IMR-90 (cell line): ENCODE results near the gene RTRAF. TPM values are rescaled to one million over a fixed set of nuclear protein-coding genes. Genes with fewer than 3 reads are reported as not detected.

Experiments
- ATAC-seq: fragments of 200-7000 bp; cut with Tn5 transposase; 2 replicates; pipeline ENCODE4 v1.9.1; 2020; ENCODE audit warnings: low read depth, mild to moderate bottlenecking, moderate library complexity
- BruUV-seq: library from RNA; stranded (reverse); fragments of 400-500 nt; replicated peaks from 2 replicates; lab custom pipeline; 2021; lab: Mats Ljungman, UMichigan
- CTCF ChIA-PET: fragments of 300-600 bp; formaldehyde crosslinking; extraction: SDS; loops from one replicate; lab custom pipeline; 2021; ENCODE audit warnings: antibody characterized with exemption; lab: Yijun Ruan, JAX
- POLR2A ChIA-PET: fragments of 300-600 bp; sonication (Branson Sonifier 250); formaldehyde crosslinking; loops from one replicate; lab custom pipeline; 2022; ENCODE audit warnings: antibody characterized with exemption; ENCODE audit not compliant: unreplicated experiment; lab: Charles Lee
- DNase-seq: peaks from one replicate; pipeline ENCODE4 v3.0.0; 2013
- H2AFZ ChIP-seq: replicated peaks from 2 replicates; pipeline ENCODE3; 2013; ENCODE audit warnings: low read length, mild to moderate bottlenecking; ENCODE audit not compliant: poor library complexity
- H2AK5ac ChIP-seq: 2 replicates; pipeline ENCODE4 v1.6.1; 2013; ENCODE audit warnings: low read depth, low read length, inconsistent platforms
- H2AK9ac ChIP-seq: replicated peaks from 2 replicates; pipeline ENCODE3; 2013; ENCODE audit warnings: mild to moderate bottlenecking, low read depth, low read length, moderate library complexity; ENCODE audit not compliant: poor library complexity
- H2BK120ac ChIP-seq: 2 replicates; pipeline ENCODE4 v1.6.1; 2013; ENCODE audit warnings: low read depth, low read length, inconsistent platforms
- H2BK15ac ChIP-seq: 3 replicates; pipeline ENCODE4 v1.6.1; 2013; ENCODE audit warnings: low read depth, low read length, inconsistent platforms
- H2BK20ac ChIP-seq: 2 replicates; pipeline ENCODE4 v1.6.1; 2013; ENCODE audit warnings: low read depth, mild to moderate bottlenecking, inconsistent platforms, low read length, moderate library complexity
- H2BK5ac ChIP-seq: 2 replicates; pipeline ENCODE4 v1.6.1; 2013; ENCODE audit warnings: mild to moderate bottlenecking, low read depth, low read length, inconsistent platforms; ENCODE audit not compliant: poor library complexity, severe bottlenecking
- H3K14ac ChIP-seq: replicated peaks from 2 replicates; pipeline ENCODE4 v1.6.1; 2013; ENCODE audit warnings: low read depth, low read length, inconsistent platforms
- H3K18ac ChIP-seq: 2 replicates; pipeline ENCODE4 v1.6.1; 2013; ENCODE audit warnings: low read depth, low read length, control low read depth
- H3K23ac ChIP-seq: 2 replicates; pipeline ENCODE4 v1.6.1; 2013; ENCODE audit warnings: low read depth, low read length, inconsistent platforms
- H3K27ac ChIP-seq: 2 replicates; pipeline ENCODE4 v1.5.1; 2013; ENCODE audit warnings: mild to moderate bottlenecking, control low read depth, low read length; ENCODE audit not compliant: insufficient read depth
- H3K27me3 ChIP-seq: 2 replicates; pipeline ENCODE4 v1.6.1; 2013; ENCODE audit warnings: low read length; ENCODE audit not compliant: control insufficient read depth, insufficient read depth
- H3K36me3 ChIP-seq: 2 replicates; pipeline ENCODE4 v1.6.1; 2013; ENCODE audit warnings: low read length, mixed read lengths; ENCODE audit not compliant: control insufficient read depth, insufficient read depth
- H3K4ac ChIP-seq: 2 replicates; pipeline ENCODE4 v1.6.1; 2013; ENCODE audit warnings: low read depth, low read length, inconsistent platforms
- H3K4me1 ChIP-seq: 2 replicates; pipeline ENCODE4 v1.6.1; 2013; ENCODE audit warnings: low read length, mixed read lengths; ENCODE audit not compliant: control insufficient read depth, insufficient read depth
- H3K4me2 ChIP-seq: 2 replicates; pipeline ENCODE4 v1.6.1; 2013; ENCODE audit warnings: low read depth, mild to moderate bottlenecking, control low read depth, low read length, moderate library complexity
- H3K4me3 ChIP-seq: 2 replicates; pipeline ENCODE4 v1.5.1; 2013; ENCODE audit warnings: low read depth, mild to moderate bottlenecking, control low read depth, low read length, moderate library complexity; ENCODE audit not compliant: insufficient read depth
- H3K56ac ChIP-seq: 2 replicates; pipeline ENCODE4 v1.6.1; 2013; ENCODE audit warnings: low read length, inconsistent platforms; ENCODE audit not compliant: insufficient read depth; ENCODE audit errors: extremely low read depth
- H3K79me1 ChIP-seq, 2 experiments: 2 replicates each; pipeline ENCODE4 v1.6.1; 2013; ENCODE audit warnings: low read length in 2 of 2, inconsistent platforms in 1 of 2, low read depth in 1 of 2
- H3K9ac ChIP-seq: 2 replicates; pipeline ENCODE4 v1.6.1; 2013; ENCODE audit warnings: low read depth, low read length, control low read depth
- H3K9me1 ChIP-seq: 2 replicates; pipeline ENCODE4 v1.6.1; 2013; ENCODE audit warnings: low read length, inconsistent platforms; ENCODE audit not compliant: insufficient read depth
- H3K9me3 ChIP-seq: 2 replicates; pipeline ENCODE4 v1.6.1; 2013; ENCODE audit warnings: low read length; ENCODE audit not compliant: control insufficient read depth, insufficient read depth
- H4K20me1 ChIP-seq: 2 replicates; pipeline ENCODE4 v1.6.1; 2013; ENCODE audit warnings: low read length, inconsistent platforms; ENCODE audit not compliant: insufficient read depth
- H4K5ac ChIP-seq: 2 replicates; pipeline ENCODE4 v1.6.1; 2013; ENCODE audit warnings: mild to moderate bottlenecking, low read depth, low read length, control low read depth
- H4K8ac ChIP-seq, 2 experiments: 2 replicates each; pipeline ENCODE4 v1.6.1; 2013; ENCODE audit warnings: low read depth in 2 of 2, low read length in 2 of 2, control low read depth in 1 of 2, inconsistent platforms in 1 of 2
- H4K91ac ChIP-seq: 2 replicates; pipeline ENCODE4 v1.6.1; 2013; ENCODE audit warnings: low read depth, low read length, inconsistent platforms; ENCODE audit not compliant: insufficient read depth
- BHLHE40 ChIP-seq: fragments of 150-350 bp; IDR thresholded peaks from 2 replicates; pipeline ENCODE4 v1.6.1; 2016; ENCODE audit warnings: mild to moderate bottlenecking, low read depth, low read length
- CEBPB ChIP-seq: IDR thresholded peaks from 2 replicates; pipeline ENCODE4 v1.6.1; 2012; ENCODE audit warnings: low read depth, low read length, improper control_type of control experiment
- CHD1 ChIP-seq: IDR thresholded peaks from 2 replicates; pipeline ENCODE4 v1.6.1; 2012; ENCODE audit warnings: low read depth, low read length, improper control_type of control experiment
- CTCF ChIP-seq: conservative IDR thresholded peaks from 2 replicates; pipeline ENCODE4 v1.5.1; 2012; ENCODE audit warnings: mild to moderate bottlenecking, low read depth, low read length, improper control_type of control experiment
- ELK1 ChIP-seq: fragments of 150-350 bp; IDR thresholded peaks from 2 replicates; pipeline ENCODE4 v1.6.1; 2016; ENCODE audit warnings: low read depth, mild to moderate bottlenecking, low read length, moderate library complexity, borderline replicate concordance
- FOS ChIP-seq: fragments of 150-350 bp; IDR thresholded peaks from 2 replicates; pipeline ENCODE4 v1.6.1; 2016; ENCODE audit warnings: low read depth, low read length
- MAFK ChIP-seq: IDR thresholded peaks from 2 replicates; pipeline ENCODE4 v1.6.1; 2012; ENCODE audit warnings: low read depth, low read length, improper control_type of control experiment
- MAZ ChIP-seq: IDR thresholded peaks from 2 replicates; pipeline ENCODE4 v1.6.1; 2012; ENCODE audit warnings: low read depth, mild to moderate bottlenecking, low read length, improper control_type of control experiment, moderate library complexity, borderline replicate concordance
- MXI1 ChIP-seq: IDR thresholded peaks from 2 replicates; pipeline ENCODE4 v1.6.1; 2012; ENCODE audit warnings: low read depth, mild to moderate bottlenecking, low read length, moderate library complexity, borderline replicate concordance
- NFE2L2 ChIP-seq: fragments of 150-350 bp; IDR thresholded peaks from 2 replicates; pipeline ENCODE4 v1.6.1; 2016; ENCODE audit warnings: low read depth, mild to moderate bottlenecking, low read length
- POLR2A ChIP-seq: IDR thresholded peaks from 2 replicates; pipeline ENCODE4 v1.6.1; 2012; ENCODE audit warnings: mild to moderate bottlenecking, low read depth, low read length
- RAD21 ChIP-seq: IDR thresholded peaks from 2 replicates; pipeline ENCODE4 v1.6.1; 2012; ENCODE audit warnings: low read length, improper control_type of control experiment
- RCOR1 ChIP-seq: IDR thresholded peaks from 2 replicates; pipeline ENCODE4 v1.6.1; 2012; ENCODE audit warnings: mild to moderate bottlenecking, low read length, improper control_type of control experiment; ENCODE audit not compliant: insufficient replicate concordance
- RFX5 ChIP-seq: IDR thresholded peaks from 2 replicates; pipeline ENCODE4 v1.8.0; 2012; ENCODE audit warnings: low read depth, mild to moderate bottlenecking, low read length, moderate library complexity
- SMC3 ChIP-seq: fragments of 150-350 bp; IDR thresholded peaks from 2 replicates; pipeline ENCODE4 v1.6.1; 2016; ENCODE audit warnings: low read depth, mild to moderate bottlenecking, antibody characterized with exemption, low read length, moderate library complexity
- WGBS, 2 experiments: methylation state at CpG; one replicate each; pipeline versions ENCODE4 v1.1.5 to v1.1.7; 2013; ENCODE audit warnings: missing lambda C conversion rate in 2 of 2; ENCODE audit not compliant: insufficient read length in 1 of 2; ENCODE audit errors: extremely low coverage in 2 of 2; 5-methylcytosine and 5-hydroxymethylcytosine counted together
- dilution Hi-C: fragments of 300-500 bp; cut with HindIII; formaldehyde crosslinking; loops from one replicate; pipeline ENCODE4 v1.14.3; 2018; ENCODE audit warnings: low sequenced_read_pairs; ENCODE audit not compliant: unreplicated experiment
- in situ Hi-C: fragments of 300-500 bp; cut with MboI; formaldehyde crosslinking; loops from 3 replicates; pipeline ENCODE4 v1.14.3; 2019; ENCODE audit warnings: low sequenced_read_pairs, inconsistent platforms, mixed read lengths
- intact Hi-C: fragments of 100-400 bp; cut with micrococcal nuclease; formaldehyde crosslinking; loops from 2 replicates; pipeline ENCODE4 v1.10.0; 2022
- polyA plus RNA-seq, 3 experiments: library from polyadenylated mRNA; depleted of rRNA; stranded (reverse); fragments of >200 nt; gene quantifications; 2 replicates each; pipeline ENCODE4 v1.2.3, GENCODE V29; 2012; ENCODE audit warnings: low replicate concordance in 1 of 3
- total RNA-seq: library from RNA; depleted of rRNA; stranded (reverse); fragments of >200 nt; gene quantifications from 2 replicates; pipeline ENCODE4 v1.2.3, GENCODE V29; 2012

Gene RTRAF
- total and polyA plus RNA-seq, 2 of the 4 experiments (the other 2 are of a cell fraction): 53.2 to 102 TPM

- no TSS peak for BruUV-seq
- ATAC-seq: no peak
- peaks cover 64% of the 10 kb centered on the region for H3K36me3 ChIP-seq
Measured at GRCh38 chr14:52007211-52007610, 17.9 kb downstream of the RTRAF start.

More at GRCh38 chr14:52007211-52007610, 17.9 kb downstream of the RTRAF start:
- peaks cover 39 to 62% of the 10 kb centered on the region in 2 experiments for H3K79me1 ChIP-seq
- no peak overlapping the region for H2AFZ ChIP-seq
- H3K4me2 ChIP-seq: no peak overlapping the region
- H2BK15ac ChIP-seq: no peak overlapping the region
- no peak overlapping the region for H3K4me3 ChIP-seq
- no peak overlapping the region for H2AK9ac ChIP-seq
- in situ Hi-C loops: loop anchor here (25.0 kb wide), 1 partner anchor 705 kb away; the partner anchor contains the start of gene PSMC6
- no peak overlapping the region for H3K9ac ChIP-seq
- H3K27me3 ChIP-seq: no peaks in the 10 kb centered on the region
- DNase-seq: no peak
- CTCF ChIA-PET: interaction anchor here (1.9 kb wide), 1 partner anchor 124 kb away, joined by 4 read pairs; no protein-coding TSS in a partner anchor
- H3K56ac ChIP-seq: no peak overlapping the region
- peaks cover 9% of the 10 kb centered on the region for H3K9me1 ChIP-seq
- H2BK120ac ChIP-seq: no peak overlapping the region
- no peak overlapping the region for H3K27ac ChIP-seq
- H4K91ac ChIP-seq: no peak overlapping the region
- no peak overlapping the region for H2BK5ac ChIP-seq
- WGBS, 2 experiments: no CpG with 5 or more reads among the region's 1 CpG
- H4K5ac ChIP-seq: no peak overlapping the region
- H3K4me1 ChIP-seq: no peaks in the 10 kb centered on the region
- no peak overlapping the region for H4K8ac ChIP-seq
- 0 out of 2 replicates have a peak, but pooled peaks cover 2% of the 10 kb centered on the region for H4K20me1 ChIP-seq
- H3K23ac ChIP-seq: no peak overlapping the region
- no peaks in the 10 kb centered on the region for H3K9me3 ChIP-seq
- H2BK20ac ChIP-seq: no peak overlapping the region
- TF ChIP-seq BHLHE40 (no peak), MXI1 (no peak), FOS (no peak), ELK1 (no peak), NFE2L2 (no peak), SMC3 (no peak), RFX5 (no peak), POLR2A (no peak), RCOR1 (no peak), MAZ (no peak), CEBPB (no peak), RAD21 (no peak), CTCF (no peak), MAFK (no peak), CHD1 (no peak)
- no peak overlapping the region for H3K4ac ChIP-seq
- no peak overlapping the region for H3K18ac ChIP-seq
- dilution Hi-C loops: no loop called here
- intact Hi-C loops: no loop called here
- POLR2A ChIA-PET: interaction anchor here (0.6 kb wide), 1 partner anchor 190 kb away, joined by 3 read pairs; no protein-coding TSS in a partner anchor
- H3K14ac ChIP-seq: no peak overlapping the region
- H2AK5ac ChIP-seq: no peak overlapping the region
